ENCODE data around the gene MED25. TPM values are rescaled to one million over a fixed set of nuclear protein-coding genes. Genes with fewer than 3 reads are reported as not detected.

Gene MED25
- total RNA-seq, 2 donors from 2014 or later: 38.4 to 173 TPM

DNA sequence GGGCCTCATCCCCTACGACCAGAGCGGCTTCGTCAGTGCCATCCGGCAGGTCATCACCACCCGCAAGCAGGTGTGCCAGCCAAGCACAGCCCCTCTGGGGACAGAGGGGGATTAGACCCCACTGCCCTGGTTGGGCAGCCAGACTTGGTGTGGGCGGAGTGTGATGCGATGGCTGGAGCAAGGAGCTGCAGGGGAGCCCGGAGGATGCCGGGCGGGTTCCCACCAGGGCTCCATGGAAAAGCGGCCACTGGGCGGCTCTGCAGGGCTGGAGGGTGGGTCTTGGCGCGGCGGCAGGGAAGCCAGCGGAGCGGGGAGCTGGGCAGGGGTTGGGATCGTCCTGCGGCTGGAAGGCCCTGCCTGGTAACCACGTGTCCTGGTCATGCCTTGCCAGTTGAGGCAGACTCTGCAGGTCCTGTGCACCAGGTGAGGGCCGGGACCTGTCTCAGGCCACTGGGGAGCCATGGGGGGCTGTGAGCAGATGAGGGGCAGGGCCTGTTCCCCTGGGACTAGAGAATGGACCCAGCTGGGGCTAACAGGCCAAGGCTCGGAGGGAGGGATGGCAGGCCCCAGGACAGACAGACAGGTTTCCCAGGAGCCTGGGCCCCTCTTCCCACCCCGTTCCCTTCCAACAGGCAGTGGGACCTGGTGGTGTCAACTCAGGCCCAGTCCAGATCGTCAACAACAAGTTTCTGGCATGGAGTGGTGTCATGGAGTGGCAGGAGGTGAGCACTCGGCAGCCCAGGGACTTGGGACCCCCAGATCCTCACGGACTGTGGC, 39.2 kb downstream of the MED25 start:
- TF ChIP-seq POLR2AphosphoS5 (IDR thresholded peaks at IDR 0.05) (no peak), POLR2A (IDR thresholded peaks at IDR 0.05) (no peak)
- TF ChIP-seq, protein P1, sequence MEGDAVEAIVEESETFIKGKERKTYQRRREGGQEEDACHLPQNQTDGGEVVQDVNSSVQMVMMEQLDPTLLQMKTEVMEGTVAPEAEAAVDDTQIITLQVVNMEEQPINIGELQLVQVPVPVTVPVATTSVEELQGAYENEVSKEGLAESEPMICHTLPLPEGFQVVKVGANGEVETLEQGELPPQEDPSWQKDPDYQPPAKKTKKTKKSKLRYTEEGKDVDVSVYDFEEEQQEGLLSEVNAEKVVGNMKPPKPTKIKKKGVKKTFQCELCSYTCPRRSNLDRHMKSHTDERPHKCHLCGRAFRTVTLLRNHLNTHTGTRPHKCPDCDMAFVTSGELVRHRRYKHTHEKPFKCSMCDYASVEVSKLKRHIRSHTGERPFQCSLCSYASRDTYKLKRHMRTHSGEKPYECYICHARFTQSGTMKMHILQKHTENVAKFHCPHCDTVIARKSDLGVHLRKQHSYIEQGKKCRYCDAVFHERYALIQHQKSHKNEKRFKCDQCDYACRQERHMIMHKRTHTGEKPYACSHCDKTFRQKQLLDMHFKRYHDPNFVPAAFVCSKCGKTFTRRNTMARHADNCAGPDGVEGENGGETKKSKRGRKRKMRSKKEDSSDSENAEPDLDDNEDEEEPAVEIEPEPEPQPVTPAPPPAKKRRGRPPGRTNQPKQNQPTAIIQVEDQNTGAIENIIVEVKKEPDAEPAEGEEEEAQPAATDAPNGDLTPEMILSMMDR (IDR thresholded peaks at IDR 0.05): no peak
- no peaks in the 10 kb centered on the region for H3K9me3 ChIP-seq
- peaks cover 2 to 32% of the 10 kb centered on the region in 2 donors for H3K36me3 ChIP-seq
- H3K27ac ChIP-seq: peak overlapping the region in 1 of 2 donors; percentile 31
- H3K4me1 ChIP-seq (replicated peaks): peaks cover 4% of the 10 kb centered on the region
- no peak overlapping the region for H3K4me3 ChIP-seq
- DNase-seq (ENCODE audit: low spot score): no peak
- H3K27me3 ChIP-seq (replicated peaks; ENCODE audit: insufficient read depth): no peaks in the 10 kb centered on the region
- intact Hi-C loops (cut with DNase I): no loop called here
- 87% methylated on average over 26 of the region's 26 CpGs for WGBS

DNA sequence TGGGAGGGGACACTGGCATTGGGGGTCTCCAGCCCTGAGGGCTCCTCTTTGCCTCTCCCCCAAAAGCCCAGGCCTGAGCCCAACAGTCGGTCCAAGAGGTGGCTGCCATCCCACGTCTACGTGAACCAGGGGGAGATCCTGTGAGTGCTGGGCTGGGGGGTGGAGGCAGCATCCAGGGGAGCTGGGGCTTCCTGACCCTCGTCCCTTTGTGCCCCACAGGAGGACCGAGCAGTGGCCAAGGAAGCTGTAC, 39.7 kb downstream of the MED25 start:
- peak overlapping the region in 1 of 2 donors; percentile 23 for H3K27ac ChIP-seq
- H3K4me3 ChIP-seq: no peak overlapping the region
- H3K4me1 ChIP-seq (replicated peaks): peaks cover 4% of the 10 kb centered on the region
- no peak for DNase-seq (ENCODE audit: low spot score)
- no peaks in the 10 kb centered on the region for H3K27me3 ChIP-seq (replicated peaks; ENCODE audit: insufficient read depth)
- intact Hi-C loops (cut with DNase I): no loop called here
- 75% methylated on average over 5 of the region's 5 CpGs for WGBS
- peaks cover 2 to 32% of the 10 kb centered on the region in 2 donors for H3K36me3 ChIP-seq
- TF ChIP-seq POLR2AphosphoS5 (IDR thresholded peaks at IDR 0.05) (no peak), POLR2A (IDR thresholded peaks at IDR 0.05) (no peak)
- TF ChIP-seq, protein P1 (IDR thresholded peaks at IDR 0.05): no peak
- H3K9me3 ChIP-seq: no peaks in the 10 kb centered on the region

DNA sequence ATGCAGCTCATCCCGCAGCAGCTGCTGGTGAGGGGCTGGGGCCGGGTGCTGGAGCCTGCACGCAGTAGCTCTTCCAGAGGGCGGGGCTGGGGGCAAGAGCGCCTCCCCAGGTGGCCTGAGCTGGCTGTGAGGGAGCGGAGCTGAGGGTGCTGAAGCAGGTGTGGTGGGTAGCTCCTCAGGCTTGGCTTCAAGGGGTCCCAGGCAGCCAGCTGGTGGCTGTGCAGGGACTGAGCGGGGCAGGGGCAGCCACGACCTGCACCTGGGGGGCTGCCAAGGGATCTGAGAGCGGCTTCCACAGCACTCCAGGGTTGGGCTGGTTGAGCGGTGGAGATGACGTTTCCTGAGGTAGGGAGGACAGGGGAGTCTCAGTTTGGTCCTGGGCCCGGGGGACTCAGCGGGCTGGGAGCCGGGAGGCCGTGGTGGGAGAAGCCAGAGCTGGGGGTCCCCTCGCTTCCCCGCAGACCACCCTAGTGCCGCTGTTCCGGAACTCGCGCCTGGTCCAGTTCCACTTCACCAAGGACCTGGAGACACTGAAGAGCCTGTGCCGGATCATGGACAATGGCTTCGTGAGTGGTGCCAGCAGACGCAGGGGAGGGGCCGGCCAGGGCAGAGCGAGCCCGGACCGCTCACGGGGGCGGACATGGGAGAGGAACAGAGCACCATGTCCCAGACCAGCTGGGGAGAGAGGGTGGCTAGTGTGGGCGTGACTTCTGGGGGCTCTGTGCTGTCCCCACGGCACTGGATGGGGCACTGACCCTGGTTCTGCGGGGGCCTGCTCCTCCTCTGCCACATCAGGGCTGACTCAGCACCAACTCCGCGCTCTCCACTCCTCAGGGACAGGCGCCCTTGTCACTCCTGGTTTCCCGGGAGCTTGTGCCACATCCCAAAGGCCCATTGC, 40.2 kb downstream of the MED25 start:
- H3K9me3 ChIP-seq: no peaks in the 10 kb centered on the region
- intact Hi-C loops (cut with DNase I): no loop called here
- no peak for TF ChIP-seq POLR2AphosphoS5 (IDR thresholded peaks at IDR 0.05)
- TF ChIP-seq, protein P1 (IDR thresholded peaks at IDR 0.05): no peak
- no peak for TF ChIP-seq POLR2A (IDR thresholded peaks at IDR 0.05)
- DNase-seq (ENCODE audit: low spot score): no peak
- H3K4me3 ChIP-seq: no peak overlapping the region
- 75% methylated on average over 31 of the region's 37 CpGs for WGBS
- H3K36me3 ChIP-seq: peaks cover 2 to 32% of the 10 kb centered on the region in 2 donors
- H3K4me1 ChIP-seq (replicated peaks): peaks cover 4% of the 10 kb centered on the region
- no peaks in the 10 kb centered on the region for H3K27me3 ChIP-seq (replicated peaks; ENCODE audit: insufficient read depth)
- H3K27ac ChIP-seq: peak overlapping the region in 1 of 2 donors; percentile 23

DNA sequence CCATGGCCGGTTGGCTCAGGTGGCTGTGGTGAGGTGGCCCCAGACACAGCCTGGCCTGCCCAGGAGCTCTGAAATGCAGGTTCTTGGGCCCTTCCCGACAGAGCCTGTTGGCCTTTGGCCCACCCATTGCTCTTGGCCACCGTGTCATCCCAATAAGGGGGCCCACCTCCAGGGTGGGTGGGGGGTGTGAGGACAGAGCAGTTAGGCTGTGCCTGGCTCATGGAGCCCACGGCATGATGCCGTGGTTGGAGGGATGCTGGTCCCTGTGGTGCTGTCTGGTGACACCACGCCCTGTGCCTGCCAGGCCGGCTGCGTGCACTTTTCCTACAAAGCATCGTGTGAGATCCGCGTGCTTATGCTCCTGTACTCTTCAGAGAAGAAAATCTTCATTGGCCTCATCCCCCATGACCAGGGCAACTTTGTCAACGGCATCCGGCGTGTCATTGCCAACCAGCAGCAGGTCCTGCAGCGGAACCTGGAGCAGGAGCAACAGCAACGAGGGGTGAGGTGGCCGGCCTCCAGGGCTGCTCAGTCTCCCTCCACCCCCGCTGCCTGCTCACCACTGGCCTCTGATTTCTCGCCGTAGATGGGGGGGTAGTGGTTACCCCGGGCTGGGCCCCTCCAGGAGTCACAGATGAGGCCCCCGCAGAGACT, 41.7 kb downstream of the MED25 start:
- no peak for TF ChIP-seq POLR2A (IDR thresholded peaks at IDR 0.05)
- no peak for TF ChIP-seq POLR2AphosphoS5 (IDR thresholded peaks at IDR 0.05)
- TF ChIP-seq, protein P1 (IDR thresholded peaks at IDR 0.05): no peak
- peaks cover 4% of the 10 kb centered on the region for H3K4me1 ChIP-seq (replicated peaks)
- no peaks in the 10 kb centered on the region for H3K9me3 ChIP-seq
- H3K27me3 ChIP-seq (replicated peaks; ENCODE audit: insufficient read depth): no peaks in the 10 kb centered on the region
- intact Hi-C loops (cut with DNase I): no loop called here
- peaks cover 2 to 41% of the 10 kb centered on the region in 2 donors for H3K36me3 ChIP-seq
- H3K4me3 ChIP-seq: no peak overlapping the region
- peak overlapping the region; percentile 81 to 93 for H3K27ac ChIP-seq
- DNase-seq (ENCODE audit: low spot score): no peak
- 74% methylated on average over 17 of the region's 22 CpGs for WGBS

Measured in prostate gland (tissue), 2 donors.